ENCODE data around the gene ATF7IP.

- TF ChIP-seq CTCF (IDR thresholded peaks at IDR 0.05): no peak
- no peak for TF ChIP-seq POLR2A (IDR thresholded peaks at IDR 0.05)
Observed at GRCh38 chr12:14393751-14394150, 28.3 kb downstream of the ATF7IP start.

All from upper lobe of left lung (tissue), 4 donors.